PC-3 (cell line): ENCODE results near the gene CIB2.

Experiments used
- EZH2 ChIP-seq: fragments of 300-600 bp; sonication (generic); IDR thresholded peaks from one replicate; pipeline ENCODE4 v1.6.1; 2017; ENCODE audit warnings: antibody characterized with exemption, mild to moderate bottlenecking, low read length; ENCODE audit not compliant: unreplicated experiment
- EZH2phosphoT487 ChIP-seq: fragments of 300-600 bp; sonication (generic); IDR thresholded peaks from 2 replicates; pipeline ENCODE4 v1.6.1; 2018; ENCODE audit warnings: mild to moderate bottlenecking, antibody characterized with exemption, low read length, borderline replicate concordance
- TF ChIP-seq, protein P1 (sequence below): fragments of 300-600 bp; sonication (generic); conservative IDR thresholded peaks from 2 replicates; pipeline ENCODE4 v1.5.1; 2017; ENCODE audit warnings: antibody characterized with exemption, low read depth, mild to moderate bottlenecking, low read length

DNA sequence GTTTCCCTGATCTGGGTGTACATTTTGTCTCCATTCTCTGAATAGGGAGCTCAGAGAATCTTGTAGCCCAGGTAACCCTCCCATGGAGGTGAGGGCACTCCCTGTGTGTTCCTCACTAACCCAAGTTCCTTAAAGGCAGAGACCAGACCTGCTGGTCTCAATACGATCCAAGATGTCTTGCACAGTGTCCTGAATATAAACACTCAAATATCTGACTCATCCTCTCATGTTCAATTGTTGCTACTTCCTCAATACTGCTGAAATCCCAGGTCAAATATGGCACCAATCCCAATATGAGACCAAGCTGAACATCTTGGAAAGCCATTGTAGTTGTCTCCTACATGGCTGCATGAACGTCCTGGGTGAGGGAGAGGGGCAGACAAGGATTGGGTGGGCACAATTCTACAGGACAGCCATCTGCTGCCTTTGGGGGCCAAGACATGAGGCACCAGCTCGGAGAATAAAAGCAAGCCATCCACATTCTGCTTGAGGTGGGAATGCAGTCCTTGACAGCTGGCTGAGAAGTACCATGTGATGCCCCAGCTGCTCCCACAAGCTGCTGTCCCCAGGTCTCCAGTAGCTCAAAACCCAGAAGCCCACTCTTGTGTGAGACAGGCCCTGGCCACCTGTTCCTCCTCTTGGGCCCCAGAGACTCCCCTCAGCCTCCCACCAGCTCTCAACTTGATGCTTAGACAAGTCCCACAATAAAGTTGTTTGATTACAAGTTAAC is 72.0 kb downstream of the CIB2 start:
- TF ChIP-seq, protein P1, sequence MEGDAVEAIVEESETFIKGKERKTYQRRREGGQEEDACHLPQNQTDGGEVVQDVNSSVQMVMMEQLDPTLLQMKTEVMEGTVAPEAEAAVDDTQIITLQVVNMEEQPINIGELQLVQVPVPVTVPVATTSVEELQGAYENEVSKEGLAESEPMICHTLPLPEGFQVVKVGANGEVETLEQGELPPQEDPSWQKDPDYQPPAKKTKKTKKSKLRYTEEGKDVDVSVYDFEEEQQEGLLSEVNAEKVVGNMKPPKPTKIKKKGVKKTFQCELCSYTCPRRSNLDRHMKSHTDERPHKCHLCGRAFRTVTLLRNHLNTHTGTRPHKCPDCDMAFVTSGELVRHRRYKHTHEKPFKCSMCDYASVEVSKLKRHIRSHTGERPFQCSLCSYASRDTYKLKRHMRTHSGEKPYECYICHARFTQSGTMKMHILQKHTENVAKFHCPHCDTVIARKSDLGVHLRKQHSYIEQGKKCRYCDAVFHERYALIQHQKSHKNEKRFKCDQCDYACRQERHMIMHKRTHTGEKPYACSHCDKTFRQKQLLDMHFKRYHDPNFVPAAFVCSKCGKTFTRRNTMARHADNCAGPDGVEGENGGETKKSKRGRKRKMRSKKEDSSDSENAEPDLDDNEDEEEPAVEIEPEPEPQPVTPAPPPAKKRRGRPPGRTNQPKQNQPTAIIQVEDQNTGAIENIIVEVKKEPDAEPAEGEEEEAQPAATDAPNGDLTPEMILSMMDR, result no peak
- TF ChIP-seq EZH2phosphoT487, result no peak
- no peak for TF ChIP-seq EZH2
